ENCODE data around the gene PARP14. TPM values are rescaled to one million over a fixed set of nuclear protein-coding genes. Genes with fewer than 3 reads are reported as not detected.

The PARP14 gene
- total RNA-seq, 1 experiment from 2014 or later: 21.8 TPM

DNA sequence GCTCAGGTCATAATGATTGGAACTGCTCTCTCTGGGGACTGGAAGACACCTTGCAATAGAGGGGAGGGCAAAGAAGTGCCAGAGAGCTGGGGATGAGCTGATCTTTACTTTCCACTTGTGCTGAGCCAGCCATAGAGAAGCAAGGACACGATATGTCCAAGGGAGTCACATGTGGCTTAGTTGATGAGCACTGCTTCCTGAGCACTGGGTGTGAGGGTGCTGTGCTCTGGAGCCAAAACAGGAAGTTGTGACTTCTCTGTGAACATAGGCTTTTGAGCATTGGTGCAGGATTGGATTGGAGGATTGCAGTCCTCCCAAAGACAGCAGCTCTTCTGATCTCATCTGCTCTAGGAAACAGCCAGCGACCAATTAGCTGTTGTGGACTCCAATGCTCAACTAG is 6.7 kb downstream of the PARP14 start:
- DNase-seq (no peak), ATAC-seq (no peak)
- H3K9ac ChIP-seq (ENCODE audit: low read length): no peak overlapping the region
- H2AFZ ChIP-seq (ENCODE audit: low read length): no peak overlapping the region
- no peaks in the 10 kb centered on the region for H3K9me3 ChIP-seq (ENCODE audit: low read length)
- ChIA-PET CTCF (no interaction called here), POLR2A (ENCODE audit: unreplicated experiment) (no interaction called here)
- H3K9me2 ChIP-seq (replicated peaks; ENCODE audit: low read length): no peaks in the 10 kb centered on the region
- no peaks in the 10 kb centered on the region for H4K20me1 ChIP-seq (ENCODE audit: low read length)
- H3K79me2 ChIP-seq (ENCODE audit: low read length): peaks cover 3% of the 10 kb centered on the region; the same call in 1 of the 2 replicates
- H3K27ac ChIP-seq (ENCODE audit: low read length): no peak overlapping the region
- H3K4me2 ChIP-seq (ENCODE audit: low read length): no peak overlapping the region
- no peak for TF ChIP-seq EZH2phosphoT487 (IDR thresholded peaks at IDR 0.05; ENCODE audit: borderline replicate concordance, low read length)
- no peak for TF ChIP-seq EZH2 (IDR thresholded peaks at IDR 0.05; ENCODE audit: low read length, unreplicated experiment)
- TF ChIP-seq, protein P1, sequence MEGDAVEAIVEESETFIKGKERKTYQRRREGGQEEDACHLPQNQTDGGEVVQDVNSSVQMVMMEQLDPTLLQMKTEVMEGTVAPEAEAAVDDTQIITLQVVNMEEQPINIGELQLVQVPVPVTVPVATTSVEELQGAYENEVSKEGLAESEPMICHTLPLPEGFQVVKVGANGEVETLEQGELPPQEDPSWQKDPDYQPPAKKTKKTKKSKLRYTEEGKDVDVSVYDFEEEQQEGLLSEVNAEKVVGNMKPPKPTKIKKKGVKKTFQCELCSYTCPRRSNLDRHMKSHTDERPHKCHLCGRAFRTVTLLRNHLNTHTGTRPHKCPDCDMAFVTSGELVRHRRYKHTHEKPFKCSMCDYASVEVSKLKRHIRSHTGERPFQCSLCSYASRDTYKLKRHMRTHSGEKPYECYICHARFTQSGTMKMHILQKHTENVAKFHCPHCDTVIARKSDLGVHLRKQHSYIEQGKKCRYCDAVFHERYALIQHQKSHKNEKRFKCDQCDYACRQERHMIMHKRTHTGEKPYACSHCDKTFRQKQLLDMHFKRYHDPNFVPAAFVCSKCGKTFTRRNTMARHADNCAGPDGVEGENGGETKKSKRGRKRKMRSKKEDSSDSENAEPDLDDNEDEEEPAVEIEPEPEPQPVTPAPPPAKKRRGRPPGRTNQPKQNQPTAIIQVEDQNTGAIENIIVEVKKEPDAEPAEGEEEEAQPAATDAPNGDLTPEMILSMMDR (conservative IDR thresholded peaks at IDR 0.05; ENCODE audit: low read depth, low read length): no peak
- H3K4me3 ChIP-seq (ENCODE audit: low read length): no peak overlapping the region
- BruUV-seq (replicated peaks): no TSS peak
- peaks cover 9% of the 10 kb centered on the region for H3K4me1 ChIP-seq (ENCODE audit: insufficient read depth, low read length)
- H3F3A ChIP-seq (ENCODE audit: low read length, unreplicated experiment): no peaks in the 10 kb centered on the region
- H3K36me3 ChIP-seq (ENCODE audit: low read depth, low read length): peaks cover 8% of the 10 kb centered on the region; the same call in 1 of the 2 replicates
- intact Hi-C loops (cut with micrococcal nuclease): no loop called here
- no peaks in the 10 kb centered on the region for H3K27me3 ChIP-seq (ENCODE audit: low read length)

- H3K36me3 ChIP-seq (ENCODE audit: low read depth, low read length): peaks cover 16% of the 10 kb centered on the region; the same call in 1 of the 2 replicates
- POLR2A ChIA-PET (ENCODE audit: unreplicated experiment): no interaction called here
- H3K9ac ChIP-seq (ENCODE audit: low read length): no peak overlapping the region
- no peaks in the 10 kb centered on the region for H3K27me3 ChIP-seq (ENCODE audit: low read length)
- DNase-seq: peak; percentile 51
- no peak overlapping the region for H2AFZ ChIP-seq (ENCODE audit: low read length)
- H4K20me1 ChIP-seq (ENCODE audit: low read length): no peaks in the 10 kb centered on the region
- H3F3A ChIP-seq (ENCODE audit: low read length, unreplicated experiment): no peaks in the 10 kb centered on the region
- no peak overlapping the region for H3K4me3 ChIP-seq (ENCODE audit: low read length)
- H3K27ac ChIP-seq (ENCODE audit: low read length): no peak overlapping the region
- no peaks in the 10 kb centered on the region for H3K79me2 ChIP-seq (ENCODE audit: low read length)
- no TSS peak for BruUV-seq (replicated peaks)
- CTCF ChIA-PET: no interaction called here
- TF ChIP-seq, protein P1 (conservative IDR thresholded peaks at IDR 0.05; ENCODE audit: low read depth, low read length): no peak
- no peak for TF ChIP-seq EZH2phosphoT487 (IDR thresholded peaks at IDR 0.05; ENCODE audit: borderline replicate concordance, low read length)
- no peak for TF ChIP-seq EZH2 (IDR thresholded peaks at IDR 0.05; ENCODE audit: low read length, unreplicated experiment)
- H3K9me3 ChIP-seq (ENCODE audit: low read length): no peaks in the 10 kb centered on the region
- no peak for ATAC-seq
- H3K4me2 ChIP-seq (ENCODE audit: low read length): no peak overlapping the region
- no peaks in the 10 kb centered on the region for H3K9me2 ChIP-seq (replicated peaks; ENCODE audit: low read length)
- peaks cover 9% of the 10 kb centered on the region for H3K4me1 ChIP-seq (ENCODE audit: insufficient read depth, low read length)
- intact Hi-C loops (cut with micrococcal nuclease): no loop called here
Measured at GRCh38 chr3:122688996-122689395, 8.4 kb downstream of the PARP14 start.

GRCh38 chr3:122689587-122689986 is 8.9 kb downstream of the PARP14 start:
- H3K27me3 ChIP-seq (ENCODE audit: low read length): no peaks in the 10 kb centered on the region
- no peaks in the 10 kb centered on the region for H4K20me1 ChIP-seq (ENCODE audit: low read length)
- no peaks in the 10 kb centered on the region for H3F3A ChIP-seq (ENCODE audit: low read length, unreplicated experiment)
- no peak overlapping the region for H2AFZ ChIP-seq (ENCODE audit: low read length)
- ChIA-PET POLR2A (ENCODE audit: unreplicated experiment) (interaction anchor here (0.5 kb wide), 1 partner anchor 121 kb away, joined by 3 read pairs; no protein-coding TSS in a partner anchor), CTCF (no interaction called here)
- no peaks in the 10 kb centered on the region for H3K79me2 ChIP-seq (ENCODE audit: low read length)
- no peak overlapping the region for H3K9ac ChIP-seq (ENCODE audit: low read length)
- H3K9me2 ChIP-seq (replicated peaks; ENCODE audit: low read length): no peaks in the 10 kb centered on the region
- H3K4me1 ChIP-seq (ENCODE audit: insufficient read depth, low read length): peaks cover 9% of the 10 kb centered on the region
- DNase-seq (peak; percentile 38), ATAC-seq (no peak)
- peaks cover 16% of the 10 kb centered on the region; the same call in 1 of the 2 replicates for H3K36me3 ChIP-seq (ENCODE audit: low read depth, low read length)
- H3K27ac ChIP-seq (ENCODE audit: low read length): no peak overlapping the region
- no peak overlapping the region for H3K4me3 ChIP-seq (ENCODE audit: low read length)
- BruUV-seq (replicated peaks): no TSS peak
- no peak overlapping the region for H3K4me2 ChIP-seq (ENCODE audit: low read length)
- H3K9me3 ChIP-seq (ENCODE audit: low read length): no peaks in the 10 kb centered on the region
- TF ChIP-seq, protein P1 (conservative IDR thresholded peaks at IDR 0.05; ENCODE audit: low read depth, low read length): no peak
- no peak for TF ChIP-seq EZH2phosphoT487 (IDR thresholded peaks at IDR 0.05; ENCODE audit: borderline replicate concordance, low read length)
- no peak for TF ChIP-seq EZH2 (IDR thresholded peaks at IDR 0.05; ENCODE audit: low read length, unreplicated experiment)
- intact Hi-C loops (cut with micrococcal nuclease): no loop called here
